Measurements from ENCODE around the gene GSN.

DNA sequence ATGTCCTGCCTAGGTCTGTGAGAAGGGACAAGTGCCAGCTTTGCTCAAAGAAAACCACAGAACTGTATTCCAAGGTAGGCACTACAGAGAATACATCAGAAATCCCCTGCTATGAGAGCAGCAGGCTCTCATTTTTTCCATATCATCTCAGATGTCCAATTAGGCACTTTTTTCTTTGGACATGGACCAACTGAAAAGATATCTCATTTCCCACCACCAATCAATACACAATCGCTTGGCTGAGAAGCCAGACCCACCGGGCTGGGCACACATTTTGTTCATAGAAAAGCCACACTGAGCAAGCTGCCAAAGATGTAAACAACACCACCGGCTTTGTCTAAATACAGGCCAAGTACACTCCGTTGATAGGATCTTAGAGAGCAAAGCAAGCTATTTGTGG is 76.2 kb downstream of the GSN start:
- TF ChIP-seq CTCF (IDR thresholded peaks at IDR 0.05) (no peak), POLR2AphosphoS5 (IDR thresholded peaks at IDR 0.05) (no peak)

Data from breast epithelium (tissue), 3 donors.